Measurements from ENCODE around the gene ZP1. TPM values are rescaled to one million over a fixed set of nuclear protein-coding genes. Genes with fewer than 3 reads are reported as not detected.

The ZP1 gene
- total and polyA plus RNA-seq, 2 of the 13 experiments (the other 11 are each of a cell fraction or from before 2014, with no cell fraction given): 0.16 TPM; not detected in 1

DNA sequence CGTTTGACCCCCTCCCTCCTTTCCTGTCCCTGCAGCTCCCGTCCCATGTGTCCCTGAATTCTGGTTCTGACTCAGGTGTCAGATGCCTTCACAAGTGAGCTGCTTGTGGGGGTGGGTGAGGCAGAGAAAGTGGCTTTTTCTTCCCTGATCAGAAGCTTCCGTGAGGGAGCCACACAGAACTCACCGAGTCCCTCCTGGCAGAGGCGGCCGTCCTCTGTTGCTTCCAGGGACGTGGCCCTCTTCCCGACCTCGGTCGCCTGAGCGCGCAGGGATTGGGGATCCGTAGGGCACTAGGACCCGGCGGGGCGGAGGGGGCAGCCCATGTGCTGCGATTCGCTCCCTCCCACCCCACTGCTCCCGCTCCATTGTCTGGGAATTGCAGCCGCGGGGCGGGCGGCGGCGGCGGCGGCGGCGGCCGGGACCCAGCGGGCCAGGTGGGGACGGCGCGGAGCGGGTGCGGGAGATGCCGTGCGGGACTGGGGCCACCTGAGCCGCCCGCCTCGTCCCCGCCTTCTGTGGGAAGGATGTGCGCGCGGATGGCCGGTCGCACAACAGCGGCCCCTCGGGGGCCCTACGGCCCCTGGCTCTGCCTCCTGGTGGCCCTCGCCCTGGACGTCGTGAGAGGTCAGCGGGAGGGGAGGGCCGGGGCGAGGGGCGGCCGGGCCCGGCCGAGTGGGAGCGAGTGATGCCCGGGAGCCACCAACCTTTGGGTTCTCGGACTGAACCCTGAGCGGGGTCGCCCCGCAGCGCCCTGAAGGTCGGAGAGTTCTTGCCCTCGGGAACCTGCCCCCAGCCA lies 57.0 kb downstream of the ZP1 start, which contains the start of gene TMEM132A (continued):
- no peak for TF ChIP-seq HOXA7 (CRISPR knock-in tag; IDR thresholded peaks at IDR 0.05)
- TF ChIP-seq KDM3A (CRISPR knock-in tag; IDR thresholded peaks at IDR 0.05; ENCODE audit: low read depth): peak; percentile 71; the same call in 1 of the 2 replicates
- peak; percentile 24; the same call in 1 of the 2 replicates for TF ChIP-seq ZNF232 (CRISPR knock-in tag; IDR thresholded peaks at IDR 0.05; ENCODE audit: borderline replicate concordance)
- TF ChIP-seq HNRNPL (IDR thresholded peaks at IDR 0.05; ENCODE audit: low read depth, low read length): no peak
- TF ChIP-seq, protein P1, sequence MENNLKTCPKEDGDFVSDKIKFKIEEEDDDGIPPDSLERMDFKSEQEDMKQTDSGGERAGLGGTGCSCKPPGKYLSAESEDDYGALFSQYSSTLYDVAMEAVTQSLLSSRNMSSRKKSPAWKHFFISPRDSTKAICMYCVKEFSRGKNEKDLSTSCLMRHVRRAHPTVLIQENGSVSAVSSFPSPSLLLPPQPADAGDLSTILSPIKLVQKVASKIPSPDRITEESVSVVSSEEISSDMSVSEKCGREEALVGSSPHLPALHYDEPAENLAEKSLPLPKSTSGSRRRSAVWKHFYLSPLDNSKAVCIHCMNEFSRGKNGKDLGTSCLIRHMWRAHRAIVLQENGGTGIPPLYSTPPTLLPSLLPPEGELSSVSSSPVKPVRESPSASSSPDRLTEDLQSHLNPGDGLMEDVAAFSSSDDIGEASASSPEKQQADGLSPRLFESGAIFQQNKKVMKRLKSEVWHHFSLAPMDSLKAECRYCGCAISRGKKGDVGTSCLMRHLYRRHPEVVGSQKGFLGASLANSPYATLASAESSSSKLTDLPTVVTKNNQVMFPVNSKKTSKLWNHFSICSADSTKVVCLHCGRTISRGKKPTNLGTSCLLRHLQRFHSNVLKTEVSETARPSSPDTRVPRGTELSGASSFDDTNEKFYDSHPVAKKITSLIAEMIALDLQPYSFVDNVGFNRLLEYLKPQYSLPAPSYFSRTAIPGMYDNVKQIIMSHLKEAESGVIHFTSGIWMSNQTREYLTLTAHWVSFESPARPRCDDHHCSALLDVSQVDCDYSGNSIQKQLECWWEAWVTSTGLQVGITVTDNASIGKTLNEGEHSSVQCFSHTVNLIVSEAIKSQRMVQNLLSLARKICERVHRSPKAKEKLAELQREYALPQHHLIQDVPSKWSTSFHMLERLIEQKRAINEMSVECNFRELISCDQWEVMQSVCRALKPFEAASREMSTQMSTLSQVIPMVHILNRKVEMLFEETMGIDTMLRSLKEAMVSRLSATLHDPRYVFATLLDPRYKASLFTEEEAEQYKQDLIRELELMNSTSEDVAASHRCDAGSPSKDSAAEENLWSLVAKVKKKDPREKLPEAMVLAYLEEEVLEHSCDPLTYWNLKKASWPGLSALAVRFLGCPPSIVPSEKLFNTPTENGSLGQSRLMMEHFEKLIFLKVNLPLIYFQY (CRISPR knock-in tag; IDR thresholded peaks at IDR 0.05; ENCODE audit: borderline replicate concordance): 0 out of 2 replicates have a peak, but pooled peaks have one; percentile 29
- TF ChIP-seq CEBPG (CRISPR knock-in tag; IDR thresholded peaks at IDR 0.05): peak; percentile 22; the same call in 1 of the 2 replicates
- TF ChIP-seq ZNF124 (CRISPR knock-in tag; IDR thresholded peaks at IDR 0.05): peak; percentile 69; the same call in 1 of the 2 replicates
- peak in 1 of 2 experiments; percentile 44; a peak in 1 of 4 replicates for TF ChIP-seq POLR2A (IDR thresholded peaks at IDR 0.05; ENCODE audit: insufficient read depth in 1 of 2, low read depth in 2 of 2, low read length in 2 of 2)
- TF ChIP-seq, protein P2, sequence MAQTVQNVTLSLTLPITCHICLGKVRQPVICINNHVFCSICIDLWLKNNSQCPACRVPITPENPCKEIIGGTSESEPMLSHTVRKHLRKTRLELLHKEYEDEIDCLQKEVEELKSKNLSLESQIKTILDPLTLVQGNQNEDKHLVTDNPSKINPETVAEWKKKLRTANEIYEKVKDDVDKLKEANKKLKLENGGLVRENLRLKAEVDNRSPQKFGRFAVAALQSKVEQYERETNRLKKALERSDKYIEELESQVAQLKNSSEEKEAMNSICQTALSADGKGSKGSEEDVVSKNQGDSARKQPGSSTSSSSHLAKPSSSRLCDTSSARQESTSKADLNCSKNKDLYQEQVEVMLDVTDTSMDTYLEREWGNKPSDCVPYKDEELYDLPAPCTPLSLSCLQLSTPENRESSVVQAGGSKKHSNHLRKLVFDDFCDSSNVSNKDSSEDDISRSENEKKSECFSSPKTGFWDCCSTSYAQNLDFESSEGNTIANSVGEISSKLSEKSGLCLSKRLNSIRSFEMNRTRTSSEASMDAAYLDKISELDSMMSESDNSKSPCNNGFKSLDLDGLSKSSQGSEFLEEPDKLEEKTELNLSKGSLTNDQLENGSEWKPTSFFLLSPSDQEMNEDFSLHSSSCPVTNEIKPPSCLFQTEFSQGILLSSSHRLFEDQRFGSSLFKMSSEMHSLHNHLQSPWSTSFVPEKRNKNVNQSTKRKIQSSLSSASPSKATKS (CRISPR knock-in tag; IDR thresholded peaks at IDR 0.05): no peak
- TF ChIP-seq SAFB2 (CRISPR knock-in tag; IDR thresholded peaks at IDR 0.05; ENCODE audit: borderline replicate concordance, low read depth): 0 out of 2 replicates have a peak, but pooled peaks have one; percentile 3
- peak; percentile 44; the same call in 1 of the 2 replicates for TF ChIP-seq SOX5 (CRISPR knock-in tag; IDR thresholded peaks at IDR 0.05; ENCODE audit: borderline replicate concordance)
- peak; percentile 59 for TF ChIP-seq TEAD3 (CRISPR knock-in tag; optimal IDR thresholded peaks at IDR 0.05; ENCODE audit: borderline replicate concordance)
- TF ChIP-seq YY1 (IDR thresholded peaks at IDR 0.05; ENCODE audit: insufficient read depth, insufficient replicate concordance, low read depth, low read length): no peak
- TF ChIP-seq NPAS2 (CRISPR knock-in tag; IDR thresholded peaks at IDR 0.05; ENCODE audit: borderline replicate concordance): no peak
- peak; percentile 78; the same call in 1 of the 2 replicates for TF ChIP-seq MXD4 (CRISPR knock-in tag; IDR thresholded peaks at IDR 0.05)
- TF ChIP-seq, protein P3, sequence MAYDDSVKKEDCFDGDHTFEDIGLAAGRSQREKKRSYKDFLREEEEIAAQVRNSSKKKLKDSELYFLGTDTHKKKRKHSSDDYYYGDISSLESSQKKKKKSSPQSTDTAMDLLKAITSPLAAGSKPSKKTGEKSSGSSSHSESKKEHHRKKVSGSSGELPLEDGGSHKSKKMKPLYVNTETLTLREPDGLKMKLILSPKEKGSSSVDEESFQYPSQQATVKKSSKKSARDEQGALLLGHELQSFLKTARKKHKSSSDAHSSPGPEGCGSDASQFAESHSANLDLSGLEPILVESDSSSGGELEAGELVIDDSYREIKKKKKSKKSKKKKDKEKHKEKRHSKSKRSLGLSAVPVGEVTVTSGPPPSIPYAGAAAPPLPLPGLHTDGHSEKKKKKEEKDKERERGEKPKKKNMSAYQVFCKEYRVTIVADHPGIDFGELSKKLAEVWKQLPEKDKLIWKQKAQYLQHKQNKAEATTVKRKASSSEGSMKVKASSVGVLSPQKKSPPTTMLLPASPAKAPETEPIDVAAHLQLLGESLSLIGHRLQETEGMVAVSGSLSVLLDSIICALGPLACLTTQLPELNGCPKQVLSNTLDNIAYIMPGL (CRISPR knock-in tag; IDR thresholded peaks at IDR 0.05; ENCODE audit: borderline replicate concordance in 1 of 2, low read depth in 1 of 2): peak; percentile 33 to 40; a peak in 2 of 4 replicates
- TF ChIP-seq ZNF34 (CRISPR knock-in tag; IDR thresholded peaks at IDR 0.05; ENCODE audit: borderline replicate concordance): 0 out of 2 replicates have a peak, but pooled peaks have one; percentile 56
- TF ChIP-seq, protein P4, sequence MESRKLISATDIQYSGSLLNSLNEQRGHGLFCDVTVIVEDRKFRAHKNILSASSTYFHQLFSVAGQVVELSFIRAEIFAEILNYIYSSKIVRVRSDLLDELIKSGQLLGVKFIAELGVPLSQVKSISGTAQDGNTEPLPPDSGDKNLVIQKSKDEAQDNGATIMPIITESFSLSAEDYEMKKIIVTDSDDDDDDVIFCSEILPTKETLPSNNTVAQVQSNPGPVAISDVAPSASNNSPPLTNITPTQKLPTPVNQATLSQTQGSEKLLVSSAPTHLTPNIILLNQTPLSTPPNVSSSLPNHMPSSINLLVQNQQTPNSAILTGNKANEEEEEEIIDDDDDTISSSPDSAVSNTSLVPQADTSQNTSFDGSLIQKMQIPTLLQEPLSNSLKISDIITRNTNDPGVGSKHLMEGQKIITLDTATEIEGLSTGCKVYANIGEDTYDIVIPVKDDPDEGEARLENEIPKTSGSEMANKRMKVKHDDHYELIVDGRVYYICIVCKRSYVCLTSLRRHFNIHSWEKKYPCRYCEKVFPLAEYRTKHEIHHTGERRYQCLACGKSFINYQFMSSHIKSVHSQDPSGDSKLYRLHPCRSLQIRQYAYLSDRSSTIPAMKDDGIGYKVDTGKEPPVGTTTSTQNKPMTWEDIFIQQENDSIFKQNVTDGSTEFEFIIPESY (CRISPR knock-in tag; IDR thresholded peaks at IDR 0.05): no peak
- TF ChIP-seq TMF1 (CRISPR knock-in tag; IDR thresholded peaks at IDR 0.05; ENCODE audit: low read depth): peak; percentile 83; the same call in 1 of the 2 replicates
